ENCODE measurements around the gene TNFRSF19. TPM values are rescaled to one million over a fixed set of nuclear protein-coding genes. Genes with fewer than 3 reads are reported as not detected.

TNFRSF19 gene
- total and polyA plus RNA-seq, 10 of the 15 experiments (the other 5 are each of a cell fraction or from before 2014, with no cell fraction given), result 16.4 to 46.2 (median 35.4) TPM

- Histone ChIP-seq H3K4me3 (no peak overlapping the region), H2AFZ (ENCODE audit: control insufficient read depth, low read depth, low read length) (no peak overlapping the region), H3K4me1 (ENCODE audit: control insufficient read depth, insufficient read depth, low read length) (no peaks in the 10 kb centered on the region; the same call in 1 of the 2 replicates), H3K9ac (ENCODE audit: control insufficient read depth, insufficient read depth, low read length) (no peak overlapping the region), H4K20me1 (ENCODE audit: control insufficient read depth, insufficient read depth) (no peaks in the 10 kb centered on the region), H3K27ac (ENCODE audit: control insufficient read depth, insufficient read depth) (no peak overlapping the region), H3K79me2 (ENCODE audit: control insufficient read depth, insufficient read depth, low read length) (no peaks in the 10 kb centered on the region), H3K4me2 (ENCODE audit: control insufficient read depth, insufficient read depth) (no peak overlapping the region), H3K27me3 (replicated peaks in 1 of 2; ENCODE audit: control insufficient read depth in 2 of 2, insufficient read depth in 2 of 2, low read length in 1 of 2) (no peaks in the 10 kb centered on the region), H3K36me3 (ENCODE audit: control insufficient read depth in 2 of 2, insufficient read depth in 2 of 2, low read length in 1 of 2) (no peaks in the 10 kb centered on the region), H3K9me3 (replicated peaks; ENCODE audit: control insufficient read depth, insufficient read depth, low read length) (peaks cover 5% of the 10 kb centered on the region; the same call in 2 of the 3 replicates)
- ChIA-PET CTCF (interaction anchor here (1.2 to 1.8 kb wide), 6 partner anchors 11 to 172 kb away, joined by 3 to 7 read pairs (median 4); no protein-coding TSS in a partner anchor), SMC1A (ENCODE audit: uncharacterized antibody, unreplicated experiment) (interaction anchor here (0.9 to 3.2 kb wide), 12 partner anchors 11 to 178 kb away, joined by 3 to 13 read pairs (median 6); partner anchors contain the start of gene C1QTNF9B), RAD21 (ENCODE audit: unreplicated experiment) (interaction anchor here (1.6 kb wide), 1 partner anchor 93 kb away, joined by 3 read pairs; no protein-coding TSS in a partner anchor), POLR2A (no interaction called here)
- ATAC-seq (no peak), FAIRE-seq (no peak), DNase-seq (ENCODE audit: low read depth, low spot score) (no peak)
- BruUV-seq (replicated peaks), result no TSS peak
- WGBS (ENCODE audit: insufficient coverage, insufficient replicate concordance, low lambda C conversion rate, missing lambda C conversion rate), result 30% methylated on average over 2 of the region's 2 CpGs
- intact Hi-C loops (cut with micrococcal nuclease; ENCODE audit: unreplicated experiment) (no loop called here), in situ Hi-C loops (cut with MboI) (no loop called here)
- TF ChIP-seq TCF7 (IDR thresholded peaks at IDR 0.05; ENCODE audit: borderline replicate concordance) (no peak), CEBPZ (IDR thresholded peaks at IDR 0.05; ENCODE audit: low read depth, low read length) (no peak), SREBF2 (IDR thresholded peaks at IDR 0.05; ENCODE audit: low read length) (no peak), RUNX3 (IDR thresholded peaks at IDR 0.05; ENCODE audit: low read length) (no peak), GABPA (IDR thresholded peaks at IDR 0.05; ENCODE audit: low read depth) (no peak), SREBF1 (IDR thresholded peaks at IDR 0.05; ENCODE audit: low read length) (no peak), ZBTB40 (IDR thresholded peaks at IDR 0.05; ENCODE audit: borderline replicate concordance) (no peak), SP1 (IDR thresholded peaks at IDR 0.05; ENCODE audit: low read depth, low read length) (no peak), HDAC2 (IDR thresholded peaks at IDR 0.05) (no peak), CREM (IDR thresholded peaks at IDR 0.05; ENCODE audit: low read depth) (no peak), ZNF217 (IDR thresholded peaks at IDR 0.05) (no peak), IKZF2 (IDR thresholded peaks at IDR 0.05) (no peak), SKIL (IDR thresholded peaks at IDR 0.05; ENCODE audit: low read depth, poor library complexity, severe bottlenecking) (no peak), CBX3 (IDR thresholded peaks at IDR 0.05; ENCODE audit: borderline replicate concordance, low read depth) (no peak), ELK1 (IDR thresholded peaks at IDR 0.05; ENCODE audit: low read depth, low read length) (no peak), BACH1 (IDR thresholded peaks at IDR 0.05; ENCODE audit: borderline replicate concordance) (no peak)
Measured at GRCh38 chr13:23718996-23719395, 148.8 kb downstream of the TNFRSF19 start.

Measured in GM12878 (cell line).